Skeletal muscle tissue (tissue), 4 donors: ENCODE measurements around the gene CHKA. TPM values are rescaled to one million over a fixed set of nuclear protein-coding genes. Genes with fewer than 3 reads are reported as not detected.

Experiments
- H3K27ac ChIP-seq: one replicate; pipeline ENCODE4 v1.7.0; 2013; ENCODE audit warnings: mild to moderate bottlenecking, low read depth, low read length, inconsistent platforms
- H3K27me3 ChIP-seq, 3 donors: one replicate each; pipeline ENCODE4 v1.7.0; 2013; ENCODE audit warnings: low read length in 3 of 3; ENCODE audit not compliant: control insufficient read depth in 3 of 3, insufficient read depth in 3 of 3
- H3K36me3 ChIP-seq, 3 donors: one replicate each; pipeline ENCODE4 v1.7.0; 2013; ENCODE audit warnings: low read length in 3 of 3; ENCODE audit not compliant: control insufficient read depth in 3 of 3, insufficient read depth in 3 of 3
- H3K4me1 ChIP-seq, 3 donors: one replicate each; pipeline ENCODE4 v1.7.0; 2013; ENCODE audit warnings: low read length in 3 of 3, mild to moderate bottlenecking in 3 of 3; ENCODE audit not compliant: control insufficient read depth in 3 of 3, insufficient read depth in 3 of 3
- H3K4me3 ChIP-seq, 3 donors: one replicate each; pipeline ENCODE4 v1.7.0; 2013; ENCODE audit warnings: low read length in 3 of 3
- H3K9ac ChIP-seq, 3 donors: one replicate each; pipeline ENCODE4 v1.7.0; 2013; ENCODE audit warnings: low read length in 3 of 3, mild to moderate bottlenecking in 3 of 3, moderate library complexity in 2 of 3, low read depth in 1 of 3
- H3K9me3 ChIP-seq, 3 donors: one replicate each; pipeline ENCODE4 v1.7.0; 2013; ENCODE audit warnings: low read length in 3 of 3; ENCODE audit not compliant: control insufficient read depth in 3 of 3
- total RNA-seq: library from RNA; depleted of rRNA; stranded (reverse); fragments of >200 nt; gene quantifications from one replicate; pipeline ENCODE4 v1.2.3, GENCODE V29; 2014
- donor health status: Osteomylitis.

Gene CHKA
- total RNA-seq, 1 donor from 2014 or later: 8.9 TPM

GRCh38 chr11:68041617-68042218 is 79.5 kb downstream of the CHKA start:
- Histone ChIP-seq H3K36me3 (no peaks in the 10 kb centered on the region), H3K9me3 (no peaks in the 10 kb centered on the region), H3K4me1 (peaks cover 31 to 40% (median 31%) of the 10 kb centered on the region in 3 donors), H3K9ac (peak overlapping the region in 1 of 3 donors; percentile 14), H3K27me3 (no peaks in the 10 kb centered on the region), H3K4me3 (no peak overlapping the region), H3K27ac (no peak overlapping the region)

DNA sequence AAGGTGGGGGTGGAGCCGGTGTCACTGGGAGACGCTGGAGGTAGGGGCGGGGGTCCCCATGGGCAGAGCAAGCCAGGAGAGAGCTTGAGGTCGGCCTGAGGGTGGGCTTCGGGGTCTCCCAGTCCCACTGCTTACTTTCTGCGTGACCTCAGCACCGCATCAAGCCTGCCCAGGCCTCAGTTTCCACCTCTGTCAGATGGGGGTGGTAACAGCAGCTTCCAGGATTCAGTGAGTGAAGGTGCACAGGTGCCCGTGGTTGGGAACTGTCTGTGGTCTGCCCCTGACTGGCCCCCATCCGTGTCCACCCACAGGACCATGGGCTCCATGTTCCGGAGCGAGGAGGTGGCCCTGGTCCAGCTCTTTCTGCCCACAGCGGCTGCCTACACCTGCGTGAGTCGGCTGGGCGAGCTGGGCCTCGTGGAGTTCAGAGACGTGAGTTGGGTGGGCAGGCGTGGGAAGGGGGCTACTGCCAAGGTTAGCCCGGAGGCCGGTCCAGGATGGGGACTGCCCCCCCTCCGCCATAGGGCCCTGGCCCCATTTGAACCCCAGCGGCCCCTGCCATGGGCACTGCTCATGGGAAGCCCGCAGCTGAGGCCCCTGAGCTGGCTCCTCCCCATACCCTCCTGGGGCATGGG is 80.1 kb downstream of the CHKA start:
- H3K27ac ChIP-seq: peak overlapping the region; percentile 79
- no peaks in the 10 kb centered on the region for H3K9me3 ChIP-seq
- peaks cover 33 to 46% (median 37%) of the 10 kb centered on the region in 3 donors for H3K4me1 ChIP-seq
- H3K36me3 ChIP-seq: peaks cover 0 to 4% (median 3%) of the 10 kb centered on the region in 3 donors
- H3K4me3 ChIP-seq: peak overlapping the region in 2 of 3 donors; percentile 69 to 74
- no peaks in the 10 kb centered on the region for H3K27me3 ChIP-seq
- peak overlapping the region in 2 of 3 donors; percentile 60 to 87 for H3K9ac ChIP-seq

GRCh38 chr11:68040101-68040956 is 80.9 kb downstream of the CHKA start:
- peak overlapping the region; percentile 79 for H3K27ac ChIP-seq
- peak overlapping the region; percentile 69 to 74 (median 73) for H3K4me3 ChIP-seq
- H3K9me3 ChIP-seq: no peaks in the 10 kb centered on the region
- peaks cover 0 to 7% (median 6%) of the 10 kb centered on the region in 3 donors for H3K36me3 ChIP-seq
- H3K9ac ChIP-seq: peak overlapping the region; percentile 60 to 87 (median 61)
- H3K4me1 ChIP-seq: peaks cover 33 to 48% (median 37%) of the 10 kb centered on the region in 3 donors
- no peaks in the 10 kb centered on the region for H3K27me3 ChIP-seq

- H3K4me1 ChIP-seq: peaks cover 33 to 48% (median 37%) of the 10 kb centered on the region in 3 donors
- H3K27ac ChIP-seq: peak overlapping the region; percentile 79
- H3K27me3 ChIP-seq: no peaks in the 10 kb centered on the region
- H3K9me3 ChIP-seq: no peaks in the 10 kb centered on the region
- H3K4me3 ChIP-seq: peak overlapping the region; percentile 73 to 78 (median 74)
- H3K9ac ChIP-seq: peak overlapping the region; percentile 68 to 87 (median 69)
- H3K36me3 ChIP-seq: peaks cover 0 to 11% (median 9%) of the 10 kb centered on the region in 3 donors
Observed at GRCh38 chr11:68039526-68040086, 81.6 kb downstream of the CHKA start.

- H3K27ac ChIP-seq: peak within 1 kb of the TSS; percentile 79
- H3K4me1 ChIP-seq: peaks cover 37 to 52% (median 41%) of the 10 kb centered on the region in 3 donors
- H3K36me3 ChIP-seq: peaks cover 5 to 14% (median 13%) of the 10 kb centered on the region in 3 donors
- H3K9me3 ChIP-seq: no peaks in the 10 kb centered on the region
- peak within 1 kb of the TSS; percentile 69 to 89 (median 87) for H3K9ac ChIP-seq
- H3K4me3 ChIP-seq: peak within 1 kb of the TSS; percentile 73 to 78 (median 74)
- no peaks in the 10 kb centered on the region for H3K27me3 ChIP-seq
Observed at GRCh38 chr11:68038718-68039525, 82.3 kb downstream of the CHKA start, which contains the start of gene TCIRG1. TSS of gene TCIRG1 (plus strand) at chr11:68039025. CDS start at chr11:68041272, 2,247 bp downstream.

- peaks cover 43 to 58% (median 48%) of the 10 kb centered on the region in 3 donors for H3K4me1 ChIP-seq
- H3K9ac ChIP-seq: peak overlapping the region; percentile 69 to 89 (median 87)
- H3K4me3 ChIP-seq: peak overlapping the region; percentile 73 to 78 (median 74)
- no peaks in the 10 kb centered on the region for H3K27me3 ChIP-seq
- H3K36me3 ChIP-seq: peaks cover 6 to 19% (median 17%) of the 10 kb centered on the region in 3 donors
- peak overlapping the region; percentile 79 for H3K27ac ChIP-seq
- H3K9me3 ChIP-seq: no peaks in the 10 kb centered on the region
Observed at GRCh38 chr11:68038226-68038717, 82.9 kb downstream of the CHKA start.

GRCh38 chr11:68037411-68038225 is 83.6 kb downstream of the CHKA start:
- peaks cover 11 to 24% (median 17%) of the 10 kb centered on the region in 3 donors for H3K36me3 ChIP-seq
- H3K27me3 ChIP-seq: no peaks in the 10 kb centered on the region
- peak overlapping the region in 2 of 3 donors; percentile 74 to 78 for H3K4me3 ChIP-seq
- no peaks in the 10 kb centered on the region for H3K9me3 ChIP-seq
- H3K4me1 ChIP-seq: peaks cover 49 to 65% (median 54%) of the 10 kb centered on the region in 3 donors
- peak overlapping the region; percentile 79 for H3K27ac ChIP-seq
- H3K9ac ChIP-seq: peak overlapping the region; percentile 57 to 87 (median 69)

DNA sequence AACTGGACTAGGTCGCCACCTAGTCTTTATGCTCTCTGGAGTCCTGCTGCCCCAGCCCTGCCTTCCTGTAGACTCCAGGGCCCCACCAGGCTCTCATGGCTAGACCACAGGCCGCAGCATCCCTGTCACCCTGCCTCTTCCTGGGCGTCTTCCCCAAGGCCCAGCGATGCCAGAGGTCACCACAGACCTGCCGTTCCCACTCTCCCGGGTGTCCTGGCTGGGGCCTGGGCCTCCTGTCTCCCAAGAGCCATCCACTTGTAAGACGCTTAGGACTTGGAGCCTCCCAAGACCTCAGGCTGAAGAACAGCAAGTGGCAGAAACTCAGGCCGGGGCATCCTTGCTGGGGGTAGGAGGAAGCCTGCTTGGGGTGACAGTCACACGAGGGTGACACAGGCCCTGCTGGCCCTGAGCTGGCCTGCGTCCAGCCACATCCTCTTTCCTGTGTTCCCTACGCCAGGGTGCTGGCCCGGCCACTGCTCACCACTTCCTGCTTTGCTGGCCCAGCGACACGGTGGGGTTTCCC is 84.4 kb downstream of the CHKA start:
- H3K9me3 ChIP-seq: no peaks in the 10 kb centered on the region
- H3K27ac ChIP-seq: peak overlapping the region; percentile 79
- H3K36me3 ChIP-seq: peaks cover 12 to 26% (median 25%) of the 10 kb centered on the region in 3 donors
- peaks cover 57 to 73% (median 62%) of the 10 kb centered on the region in 3 donors for H3K4me1 ChIP-seq
- H3K4me3 ChIP-seq: no peak overlapping the region
- H3K27me3 ChIP-seq: no peaks in the 10 kb centered on the region
- peak overlapping the region in 2 of 3 donors; percentile 45 to 87 for H3K9ac ChIP-seq
